PC-9 (cell line): Measurements from ENCODE around the gene PITPNM3. TPM values are rescaled to one million over a fixed set of nuclear protein-coding genes. Genes with fewer than 3 reads are reported as not detected.
A peak's percentile ranks its signal among the peaks of the same experiment; 100 is the strongest.

Source experiments
- BruUV-seq: library from RNA; stranded (reverse); fragments of 400-500 nt; replicated peaks from 2 replicates; lab custom pipeline; 2021; lab: Mats Ljungman, UMichigan
- CTCF ChIA-PET: fragments of 300-600 bp; sonication (Branson Sonifier 250); formaldehyde crosslinking; loops from one replicate; lab custom pipeline; 2022; ENCODE audit warnings: antibody characterized with exemption; lab: Charles Lee
- POLR2A ChIA-PET: fragments of 300-600 bp; sonication (Branson Sonifier 250); formaldehyde crosslinking; loops from one replicate; lab custom pipeline; 2022; ENCODE audit warnings: antibody characterized with exemption; ENCODE audit not compliant: unreplicated experiment; lab: Charles Lee
- DNase-seq, 2 experiments: peaks; one replicate each; pipeline versions ENCODE4 v3.0.0 to v3.0.0-alpha.2; 2015 to 2022; ENCODE audit warnings: mixed read lengths in 1 of 2
- H2AFZ ChIP-seq: fragments of 200-600 bp; sonication (generic); 2 replicates; pipeline ENCODE4 v1.8.1; 2017; ENCODE audit warnings: antibody characterized with exemption
- H3F3A ChIP-seq: fragments of 200-600 bp; sonication (generic); 2 replicates; pipeline ENCODE4 v1.8.1; 2017; ENCODE audit warnings: antibody characterized with exemption, mild to moderate bottlenecking, low read depth; ENCODE audit not compliant: insufficient read depth
- H3K27ac ChIP-seq: fragments of 200-600 bp; sonication (generic); 2 replicates; pipeline ENCODE4 v1.6.1; 2016; ENCODE audit warnings: mixed run types
- H3K27me3 ChIP-seq: fragments of 200-600 bp; sonication (generic); 2 replicates; pipeline ENCODE4 v1.6.1; 2016; ENCODE audit warnings: low read depth, mixed run types; ENCODE audit not compliant: insufficient read depth
- H3K36me3 ChIP-seq: fragments of 200-600 bp; sonication (generic); 2 replicates; pipeline ENCODE4 v1.6.1; 2016; ENCODE audit warnings: low read depth, mixed run types
- H3K4me1 ChIP-seq: fragments of 200-600 bp; sonication (generic); replicated peaks from 2 replicates; pipeline ENCODE4 v1.6.1; 2016; ENCODE audit warnings: mixed run types; ENCODE audit not compliant: insufficient read depth
- H3K4me2 ChIP-seq: fragments of 200-600 bp; sonication (generic); 2 replicates; pipeline ENCODE4 v1.6.1; 2017; ENCODE audit warnings: mixed run types
- H3K4me3 ChIP-seq: fragments of 200-600 bp; sonication (generic); 2 replicates; pipeline ENCODE4 v1.6.1; 2016; ENCODE audit warnings: mixed run types
- H3K79me2 ChIP-seq: fragments of 200-600 bp; sonication (generic); 2 replicates; pipeline ENCODE4 v1.6.1; 2017; ENCODE audit warnings: low read depth, mixed run types
- H3K9me2 ChIP-seq: fragments of 200-600 bp; sonication (generic); 2 replicates; pipeline ENCODE4 v1.8.1; 2017; ENCODE audit warnings: mild to moderate bottlenecking; ENCODE audit not compliant: insufficient read depth
- H3K9me3 ChIP-seq: fragments of 200-600 bp; sonication (generic); 2 replicates; pipeline ENCODE4 v1.8.1; 2016; ENCODE audit warnings: low read depth; ENCODE audit not compliant: insufficient read depth
- H4K20me1 ChIP-seq: fragments of 200-600 bp; sonication (generic); 2 replicates; pipeline ENCODE4 v1.8.1; 2017; ENCODE audit not compliant: insufficient read depth
- EZH2 ChIP-seq: fragments of 200-600 bp; sonication (generic); IDR thresholded peaks from 2 replicates; pipeline ENCODE4 v1.8.0; 2017; ENCODE audit warnings: antibody characterized with exemption, low read depth
- intact Hi-C: fragments of 100-400 bp; cut with micrococcal nuclease; formaldehyde crosslinking; loops from one replicate; pipeline ENCODE4 v1.10.0; 2022; ENCODE audit not compliant: unreplicated experiment
- total RNA-seq: library from RNA; stranded (reverse); gene quantifications from 2 replicates; pipeline ENCODE4 v1.2.3, GENCODE V29; 2021
- TF ChIP-seq, protein P1 (sequence below): fragments of 200-600 bp; sonication (generic); conservative IDR thresholded peaks from 2 replicates; pipeline ENCODE4 v1.6.1; 2017; ENCODE audit warnings: mixed run types, antibody characterized with exemption, mild to moderate bottlenecking, moderate library complexity

The PITPNM3 gene
- total RNA-seq, 1 experiment from 2014 or later = 16.9 TPM

DNA sequence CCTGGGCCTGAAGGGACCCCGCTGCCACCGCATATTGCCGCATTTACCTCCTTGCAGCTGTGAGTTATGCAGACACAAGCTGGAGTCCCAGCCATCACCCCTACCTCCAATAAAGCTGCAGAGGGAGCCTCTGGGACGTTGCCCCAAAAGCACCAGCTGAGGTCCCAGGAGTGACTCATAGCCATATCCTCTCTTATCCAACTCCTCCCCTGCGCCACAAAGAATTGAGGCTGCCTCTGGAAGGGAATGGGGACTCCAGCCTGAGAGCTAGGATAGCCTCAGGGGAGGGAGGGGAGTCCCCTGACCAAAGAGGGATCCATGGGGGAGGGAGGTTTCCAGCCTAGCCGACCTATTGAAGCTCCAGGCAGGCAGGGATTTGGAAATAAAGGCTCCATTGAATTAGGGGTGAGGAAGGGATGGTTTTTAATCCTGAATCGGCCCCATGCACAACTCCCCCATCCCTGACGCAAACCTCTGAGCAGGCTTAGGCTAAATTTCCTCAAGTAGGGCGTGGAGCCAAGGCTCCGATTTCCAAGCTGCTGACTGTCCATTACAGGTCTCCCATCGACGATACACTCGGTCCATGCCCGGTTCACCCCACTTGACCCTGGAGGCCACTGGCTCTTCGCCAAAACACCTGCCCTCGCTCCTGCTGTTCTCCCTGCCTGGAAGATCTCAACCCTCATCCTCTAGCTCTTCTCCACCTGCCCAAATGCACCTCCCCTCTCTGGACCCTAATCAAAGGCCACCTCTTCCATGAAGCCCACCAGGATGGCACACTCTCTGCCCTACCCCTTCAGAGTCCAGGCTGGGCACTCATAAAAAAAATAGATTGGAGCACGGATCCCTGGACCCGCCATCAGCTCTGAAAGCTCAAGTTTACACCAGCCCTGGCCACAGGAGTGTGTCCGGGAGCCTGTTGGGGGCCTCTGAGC lies 84.6 kb downstream of the PITPNM3 start:
- Histone ChIP-seq H3K27ac (no peak overlapping the region; the same call in 1 of the 2 replicates), H3F3A (peaks cover 19% of the 10 kb centered on the region), H3K9me2 (no peaks in the 10 kb centered on the region), H3K9me3 (no peaks in the 10 kb centered on the region), H3K4me2 (peak overlapping the region; percentile 56), H3K27me3 (no peaks in the 10 kb centered on the region), H3K79me2 (no peaks in the 10 kb centered on the region), H4K20me1 (no peaks in the 10 kb centered on the region), H2AFZ (no peak overlapping the region), H3K36me3 (no peaks in the 10 kb centered on the region), H3K4me1 (peaks cover 32% of the 10 kb centered on the region), H3K4me3 (no peak overlapping the region)
- no peak for TF ChIP-seq EZH2
- TF ChIP-seq, protein P1, sequence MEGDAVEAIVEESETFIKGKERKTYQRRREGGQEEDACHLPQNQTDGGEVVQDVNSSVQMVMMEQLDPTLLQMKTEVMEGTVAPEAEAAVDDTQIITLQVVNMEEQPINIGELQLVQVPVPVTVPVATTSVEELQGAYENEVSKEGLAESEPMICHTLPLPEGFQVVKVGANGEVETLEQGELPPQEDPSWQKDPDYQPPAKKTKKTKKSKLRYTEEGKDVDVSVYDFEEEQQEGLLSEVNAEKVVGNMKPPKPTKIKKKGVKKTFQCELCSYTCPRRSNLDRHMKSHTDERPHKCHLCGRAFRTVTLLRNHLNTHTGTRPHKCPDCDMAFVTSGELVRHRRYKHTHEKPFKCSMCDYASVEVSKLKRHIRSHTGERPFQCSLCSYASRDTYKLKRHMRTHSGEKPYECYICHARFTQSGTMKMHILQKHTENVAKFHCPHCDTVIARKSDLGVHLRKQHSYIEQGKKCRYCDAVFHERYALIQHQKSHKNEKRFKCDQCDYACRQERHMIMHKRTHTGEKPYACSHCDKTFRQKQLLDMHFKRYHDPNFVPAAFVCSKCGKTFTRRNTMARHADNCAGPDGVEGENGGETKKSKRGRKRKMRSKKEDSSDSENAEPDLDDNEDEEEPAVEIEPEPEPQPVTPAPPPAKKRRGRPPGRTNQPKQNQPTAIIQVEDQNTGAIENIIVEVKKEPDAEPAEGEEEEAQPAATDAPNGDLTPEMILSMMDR = peak; percentile 33; the same call in 1 of the 2 replicates
- intact Hi-C loops = loop anchor here (1.0 to 5.0 kb wide), 6 partner anchors 27 to 169 kb away; partner anchors contain the start of genes KIAA0753, PIMREG and TXNDC17
- peak; percentile 81 to 85 for DNase-seq
- ChIA-PET POLR2A (interaction anchor here (0.6 to 1.1 kb wide), 6 partner anchors 29 to 1682 kb away, joined by 3 to 14 read pairs (median 4); no protein-coding TSS in a partner anchor), CTCF (interaction anchor here (0.6 to 2.6 kb wide), 11 partner anchors 35 to 561 kb away, joined by 3 to 8 read pairs (median 3); no protein-coding TSS in a partner anchor)
- no TSS peak for BruUV-seq

DNA sequence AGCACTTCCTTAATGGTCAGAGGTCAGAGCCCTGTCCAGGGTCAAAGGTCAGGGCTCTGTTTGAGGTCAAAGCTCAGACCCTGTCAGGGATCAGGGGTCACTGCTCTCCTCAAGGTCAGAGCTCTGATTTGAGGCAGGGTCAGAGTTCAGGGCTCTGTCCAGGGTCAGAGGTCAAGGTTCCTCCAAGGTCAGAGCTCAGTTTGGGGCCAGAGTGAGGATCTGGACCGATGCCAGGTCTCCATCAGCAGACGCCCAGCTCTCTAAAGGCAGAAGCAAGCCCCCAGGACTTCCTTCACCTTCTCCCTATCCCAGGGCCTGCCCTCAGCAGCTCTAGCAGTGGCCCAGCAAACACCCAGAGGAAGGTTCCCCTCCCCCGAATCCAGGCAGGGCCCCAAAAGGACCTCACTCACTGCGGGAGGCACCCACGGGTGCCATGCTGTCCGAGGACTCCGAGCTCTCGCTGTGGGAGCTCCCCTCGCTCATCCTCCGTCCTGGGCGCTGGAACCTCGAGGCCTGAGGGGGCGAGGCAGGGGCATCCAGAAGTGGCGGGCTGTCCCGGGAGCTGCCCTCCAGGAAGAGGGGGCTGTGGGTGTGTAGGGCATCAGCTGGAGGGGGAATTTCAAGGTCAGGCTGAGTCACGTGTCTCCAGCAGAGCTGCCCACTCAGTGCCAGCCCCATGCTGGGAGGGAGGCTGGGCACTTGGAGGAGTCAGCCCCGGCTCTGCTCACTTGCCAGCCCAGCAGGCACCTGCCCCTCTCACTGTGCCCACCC lies 85.4 kb downstream of the PITPNM3 start:
- Histone ChIP-seq H3K9me2 (no peaks in the 10 kb centered on the region), H3K27ac (no peak overlapping the region), H3K4me2 (peak overlapping the region; percentile 56), H4K20me1 (no peaks in the 10 kb centered on the region), H3K36me3 (no peaks in the 10 kb centered on the region), H3K79me2 (no peaks in the 10 kb centered on the region), H3F3A (peaks cover 14% of the 10 kb centered on the region), H3K4me1 (peaks cover 24% of the 10 kb centered on the region), H3K9me3 (no peaks in the 10 kb centered on the region), H3K4me3 (no peak overlapping the region), H2AFZ (no peak overlapping the region), H3K27me3 (no peaks in the 10 kb centered on the region)
- no TSS peak for BruUV-seq
- ChIA-PET CTCF (interaction anchor here (0.6 to 2.6 kb wide), 8 partner anchors 36 to 139 kb away, joined by 3 to 8 read pairs (median 3); no protein-coding TSS in a partner anchor), POLR2A (interaction anchor here (0.7 to 1.1 kb wide), 3 partner anchors 28 to 1681 kb away, joined by 3 to 14 read pairs (median 5); no protein-coding TSS in a partner anchor)
- no peak for DNase-seq
- intact Hi-C loops = loop anchor here (1.0 to 5.0 kb wide), 4 partner anchors 27 to 137 kb away; partner anchors contain the start of gene PIMREG
- TF ChIP-seq EZH2 = no peak
- TF ChIP-seq, protein P1 = no peak
